Middle frontal gyrus (tissue), 1 donor: Measurements from ENCODE around the gene DNMT3L.
"Not testable (repeated sequence)": the region's sequence is repeated elsewhere in the genome, so short reads cannot be mapped to it uniquely, and the experiment has no call there.

Source experiments
- DNase-seq: peaks from one replicate; pipeline ENCODE4 v3.0.0-alpha.2; 2015; ENCODE audit warnings: low spot score; ENCODE audit errors: extremely low spot score

DNMT3L gene

DNA sequence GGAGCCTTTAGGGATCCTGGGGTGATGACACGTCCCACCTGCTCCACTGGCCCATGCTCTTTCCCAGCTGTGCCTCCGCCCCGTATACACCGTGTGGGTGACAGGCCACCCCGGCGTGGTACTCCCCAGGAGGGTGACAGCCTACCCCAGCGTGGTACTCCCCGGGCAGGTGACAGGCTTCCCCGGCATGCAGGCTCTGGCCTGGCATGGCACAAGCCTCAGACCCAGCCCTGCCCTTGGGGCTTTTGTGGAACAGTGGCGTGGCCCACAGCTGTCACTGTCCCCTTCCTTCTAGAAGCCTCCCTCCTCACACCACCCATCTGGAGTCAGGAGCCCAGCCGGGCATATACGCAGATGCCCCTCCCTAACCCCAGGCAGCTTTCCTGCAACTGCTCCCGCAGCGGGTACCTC is 33.5 kb upstream of the DNMT3L start:
- no peak for DNase-seq

DNA sequence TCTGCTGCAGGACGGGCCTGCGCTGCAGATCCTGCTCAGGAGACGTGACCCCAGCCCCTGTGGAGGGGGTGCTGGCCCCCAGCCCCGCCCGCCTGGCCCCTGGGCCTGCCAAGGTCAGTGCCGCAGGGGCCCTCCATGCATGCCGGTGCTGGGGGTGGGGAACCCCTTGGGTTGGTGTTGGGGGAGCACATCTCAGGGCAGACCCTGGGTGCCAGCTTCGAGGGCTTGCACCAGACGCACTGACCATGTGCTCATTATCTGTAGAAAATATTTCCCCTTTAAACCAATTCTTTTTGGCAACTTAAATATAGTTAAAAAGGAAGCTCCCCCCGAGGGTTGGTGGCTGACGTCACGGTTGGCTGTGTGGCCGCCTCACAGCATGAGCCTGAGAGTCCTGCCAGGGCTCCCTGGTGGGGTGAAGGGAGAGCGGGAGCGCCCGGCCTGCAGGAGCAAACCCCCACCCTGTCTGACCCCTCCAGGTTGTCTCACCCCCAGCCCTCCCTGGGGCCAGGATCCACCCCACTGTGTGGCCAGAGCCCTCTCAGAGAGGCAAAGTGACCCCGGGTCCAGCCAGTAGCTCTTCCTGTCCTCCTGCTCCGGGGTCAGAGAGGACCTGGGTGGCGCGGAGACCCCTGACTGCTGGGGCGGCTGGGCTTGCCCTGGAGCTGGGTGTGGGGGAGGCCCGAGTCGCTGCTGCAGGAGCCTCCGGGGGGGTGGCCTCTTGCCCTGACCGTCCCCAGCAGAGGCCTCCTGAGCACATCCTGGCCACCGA is 32.9 kb upstream of the DNMT3L start:
- DNase-seq = no peak

DNA sequence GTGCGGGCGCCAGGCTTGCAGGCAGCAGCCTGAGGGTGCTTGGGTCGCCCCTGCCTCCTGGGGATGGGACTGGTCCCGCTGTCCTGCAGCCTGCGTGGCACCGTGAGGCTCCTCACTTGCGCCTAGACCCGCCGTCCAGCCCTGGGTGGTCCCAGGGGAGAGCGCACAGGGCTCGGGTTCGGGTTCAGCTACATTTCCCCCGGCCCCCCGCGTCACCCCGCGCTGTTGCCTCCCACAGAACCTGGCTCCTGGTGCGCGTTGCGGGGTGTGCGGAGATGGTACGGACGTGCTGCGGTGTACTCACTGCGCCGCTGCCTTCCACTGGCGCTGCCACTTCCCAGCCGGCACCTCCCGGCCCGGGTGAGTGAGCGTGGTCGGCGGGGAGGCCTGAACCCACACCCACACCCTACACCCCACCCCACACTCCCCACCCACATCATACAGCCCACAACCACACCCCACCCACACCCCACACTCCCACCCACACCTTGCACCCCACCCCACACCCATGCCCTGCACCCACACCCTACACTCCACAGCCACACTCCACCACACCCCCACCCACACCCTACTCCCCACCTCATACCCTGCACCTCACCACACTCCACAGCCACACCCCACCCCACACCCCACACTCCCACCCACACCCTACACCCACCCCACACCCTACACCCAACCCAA is 32.0 kb upstream of the DNMT3L start:
- no peak for DNase-seq

DNA sequence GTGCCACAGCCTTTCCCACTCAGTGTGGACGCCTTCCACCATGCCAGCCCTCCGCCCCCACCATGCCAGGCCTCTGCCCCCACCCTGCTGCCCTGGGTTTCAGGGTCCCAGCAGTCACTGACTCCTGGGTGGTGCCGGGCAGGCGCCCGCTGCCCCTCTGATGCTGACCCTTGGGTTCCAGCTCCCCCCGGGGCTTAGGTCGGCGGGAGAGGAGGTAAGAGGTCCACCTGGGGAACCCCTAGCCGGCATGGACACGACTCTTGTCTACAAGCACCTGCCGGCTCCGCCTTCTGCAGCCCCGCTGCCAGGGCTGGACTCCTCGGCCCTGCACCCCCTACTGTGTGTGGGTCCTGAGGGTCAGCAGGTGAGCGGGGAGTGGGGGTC is 31.1 kb upstream of the DNMT3L start:
- DNase-seq = no peak

DNA sequence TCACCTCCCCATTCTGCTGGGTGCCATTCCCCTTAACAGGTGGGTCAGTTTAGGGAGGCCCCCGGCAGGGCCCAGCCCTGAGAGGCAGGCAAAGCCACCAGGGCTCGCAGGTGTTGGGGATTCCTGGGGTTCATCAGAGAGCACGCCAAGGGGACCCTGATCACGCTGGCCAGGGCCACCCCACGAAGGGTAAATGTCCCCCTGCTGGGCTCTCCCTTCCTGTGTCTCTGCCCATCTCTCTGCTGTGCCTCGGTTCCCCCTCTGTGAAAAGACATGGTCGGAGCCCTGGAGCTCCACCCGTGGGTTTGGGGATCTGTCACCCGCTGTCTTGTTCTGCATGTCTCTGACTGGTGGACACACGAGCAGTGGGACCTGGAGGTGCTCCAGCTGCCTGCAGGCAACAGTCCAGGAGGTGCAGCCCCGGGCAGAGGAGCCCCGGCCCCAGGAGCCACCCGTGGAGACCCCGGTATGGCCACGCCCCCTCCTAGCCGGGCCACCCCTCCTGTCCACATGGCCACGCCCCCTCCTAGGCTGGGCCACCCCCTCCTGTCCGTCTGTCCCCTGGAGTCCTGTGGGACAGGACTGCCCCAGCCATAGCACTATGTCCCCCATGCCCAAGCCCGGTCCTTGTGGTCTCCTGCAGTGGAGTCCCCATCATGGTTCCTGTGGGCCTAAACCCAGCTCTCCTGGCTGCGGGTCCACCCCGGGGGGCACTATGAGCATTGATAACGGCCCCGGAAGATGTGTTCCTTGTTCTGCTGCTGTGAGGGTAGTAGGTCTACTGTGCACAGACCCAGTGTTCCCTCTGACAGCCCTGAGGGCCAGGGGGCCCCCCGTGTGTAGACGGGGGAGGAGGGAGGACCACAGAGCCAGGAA is 30.5 kb upstream of the DNMT3L start:
- no peak for DNase-seq

DNA sequence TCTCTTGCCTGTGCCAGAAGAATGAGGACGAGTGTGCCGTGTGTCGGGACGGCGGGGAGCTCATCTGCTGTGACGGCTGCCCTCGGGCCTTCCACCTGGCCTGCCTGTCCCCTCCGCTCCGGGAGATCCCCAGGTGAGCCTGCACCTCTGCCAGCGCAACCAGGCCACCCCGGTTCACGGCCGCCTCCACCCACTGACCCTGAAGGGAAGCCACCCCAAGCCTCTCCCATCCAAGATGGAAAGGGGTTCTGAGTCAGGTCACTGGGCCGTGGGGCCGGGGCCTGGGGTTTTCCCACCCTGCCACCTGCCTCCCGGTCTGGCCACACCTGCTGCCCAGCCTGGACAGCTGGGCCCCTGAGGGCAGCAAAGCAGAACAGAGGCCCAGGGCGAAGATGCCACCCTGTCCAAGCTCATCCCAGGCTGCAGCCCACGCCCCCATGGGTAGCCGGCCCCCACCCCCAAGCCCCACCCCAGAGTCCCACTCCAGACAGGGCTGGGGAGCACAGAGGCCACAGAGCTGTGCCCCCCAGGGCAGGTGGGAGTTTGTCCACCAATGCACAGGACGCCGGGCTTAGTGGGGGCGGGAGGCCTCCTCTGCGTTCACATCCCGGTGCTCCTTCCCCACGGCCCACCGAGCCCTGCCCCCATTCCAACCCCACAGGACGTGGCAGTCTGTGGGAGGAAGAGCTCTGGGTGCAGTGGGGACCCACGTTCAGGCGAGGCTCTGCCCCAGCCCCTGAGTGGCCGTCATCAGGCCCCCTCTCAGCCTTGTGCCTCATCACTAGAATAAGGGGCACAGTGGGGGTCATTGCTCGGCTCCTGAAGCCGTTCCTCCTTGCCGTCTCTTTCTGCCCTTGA is 29.6 kb upstream of the DNMT3L start:
- DNase-seq = no peak

DNA sequence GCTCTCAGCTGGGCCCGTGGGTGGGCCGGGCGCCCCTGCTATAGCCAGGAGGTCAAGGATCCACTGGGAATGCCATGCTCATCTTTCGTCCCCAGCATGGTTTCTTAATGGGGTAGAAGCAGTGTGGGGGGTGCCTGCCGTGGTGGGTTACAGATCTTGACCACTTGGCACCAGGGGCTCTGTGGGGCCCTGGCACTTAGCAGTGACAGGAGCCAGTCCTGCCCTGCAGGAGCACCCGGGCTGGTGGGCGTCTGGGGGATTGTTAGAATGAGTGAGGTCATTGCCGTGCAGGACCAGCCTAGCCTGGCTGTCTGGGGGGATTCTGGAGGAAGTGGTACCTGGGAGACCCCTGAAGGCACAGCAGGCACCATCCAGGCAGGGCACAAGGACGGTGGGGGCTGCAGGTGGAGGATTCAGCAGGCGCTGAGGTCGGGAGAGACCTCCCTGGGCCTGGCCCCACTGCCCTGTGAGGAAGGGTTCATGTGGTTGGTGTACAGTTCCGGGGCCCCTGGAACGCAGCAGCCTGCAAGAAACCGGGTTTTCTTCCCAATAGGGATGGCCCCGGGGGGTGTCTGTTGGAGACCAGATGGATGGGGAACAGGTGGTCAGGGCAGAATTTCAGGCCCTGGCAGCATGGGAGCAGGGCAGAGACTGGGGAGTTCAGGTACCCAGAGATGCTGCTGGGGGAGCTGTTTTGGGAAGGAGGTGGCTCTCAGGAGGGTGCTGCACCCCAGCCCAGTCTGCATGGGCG is 28.8 kb upstream of the DNMT3L start:
- no peak for DNase-seq

DNA sequence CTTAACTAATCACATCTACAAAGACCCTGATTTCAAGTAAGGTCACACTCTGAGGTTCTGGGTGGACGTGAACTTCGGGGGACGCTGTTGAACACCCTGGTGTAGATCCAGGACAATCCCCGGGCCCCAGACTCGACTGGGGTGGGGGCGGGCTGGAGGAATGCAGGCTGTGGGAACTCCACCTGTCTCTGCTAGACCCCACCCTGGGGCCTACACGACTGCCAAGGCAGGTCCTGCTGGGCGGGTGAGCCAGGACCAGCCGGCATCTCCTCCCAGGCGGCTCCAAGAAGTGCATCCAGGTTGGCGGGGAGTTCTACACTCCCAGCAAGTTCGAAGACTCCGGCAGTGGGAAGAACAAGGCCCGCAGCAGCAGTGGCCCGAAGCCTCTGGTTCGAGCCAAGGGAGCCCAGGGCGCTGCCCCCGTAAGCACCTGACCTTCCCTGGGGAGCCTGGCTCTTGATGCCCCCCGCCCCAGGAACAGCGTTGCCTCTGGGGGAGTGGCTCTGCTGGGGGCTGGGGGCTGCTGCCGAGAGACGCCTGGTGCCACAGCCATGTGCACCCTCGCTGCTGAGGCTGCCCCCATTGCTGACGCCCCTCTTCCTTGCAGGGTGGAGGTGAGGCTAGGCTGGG is 27.8 kb upstream of the DNMT3L start:
- no peak for DNase-seq

DNA sequence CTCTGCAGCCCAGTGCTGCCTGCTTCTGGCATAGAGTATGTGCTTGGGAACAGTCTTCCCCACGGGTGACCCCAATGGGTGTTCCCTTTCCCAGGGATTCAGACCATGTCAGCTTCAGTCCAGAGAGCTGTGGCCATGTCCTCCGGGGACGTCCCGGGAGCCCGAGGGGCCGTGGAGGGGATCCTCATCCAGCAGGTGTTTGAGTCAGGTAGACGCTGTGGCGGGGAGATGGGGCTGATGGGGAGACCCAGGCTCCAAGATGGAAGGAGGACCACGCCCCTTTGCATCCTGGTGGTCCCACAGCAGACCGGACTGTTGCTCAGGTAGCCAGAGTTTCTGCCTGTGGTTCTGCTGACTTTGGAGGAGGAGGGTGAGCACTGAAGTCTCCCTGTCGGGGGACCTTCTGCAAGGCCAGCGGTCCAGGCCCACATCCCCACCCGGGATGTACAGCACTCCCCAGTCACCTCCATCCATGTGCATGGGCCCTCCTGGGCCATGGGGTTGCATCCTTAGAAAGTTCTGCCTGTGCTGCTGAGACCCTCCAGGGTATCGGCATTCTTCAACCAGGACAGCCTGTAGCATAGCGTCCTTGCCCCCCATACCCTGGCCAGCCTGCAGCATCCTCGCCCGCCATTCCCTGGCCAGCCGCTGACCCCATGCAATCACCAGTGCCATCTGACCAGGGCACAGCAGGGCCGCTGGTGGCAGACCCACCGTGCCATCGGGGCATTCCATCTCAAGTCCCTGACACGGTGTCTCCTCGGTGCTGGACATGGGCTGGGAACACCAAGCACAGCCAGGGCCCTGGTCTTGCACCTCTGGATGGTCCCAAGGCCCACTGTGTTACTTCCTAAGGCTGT is 26.8 kb upstream of the DNMT3L start:
- no peak for DNase-seq

DNA sequence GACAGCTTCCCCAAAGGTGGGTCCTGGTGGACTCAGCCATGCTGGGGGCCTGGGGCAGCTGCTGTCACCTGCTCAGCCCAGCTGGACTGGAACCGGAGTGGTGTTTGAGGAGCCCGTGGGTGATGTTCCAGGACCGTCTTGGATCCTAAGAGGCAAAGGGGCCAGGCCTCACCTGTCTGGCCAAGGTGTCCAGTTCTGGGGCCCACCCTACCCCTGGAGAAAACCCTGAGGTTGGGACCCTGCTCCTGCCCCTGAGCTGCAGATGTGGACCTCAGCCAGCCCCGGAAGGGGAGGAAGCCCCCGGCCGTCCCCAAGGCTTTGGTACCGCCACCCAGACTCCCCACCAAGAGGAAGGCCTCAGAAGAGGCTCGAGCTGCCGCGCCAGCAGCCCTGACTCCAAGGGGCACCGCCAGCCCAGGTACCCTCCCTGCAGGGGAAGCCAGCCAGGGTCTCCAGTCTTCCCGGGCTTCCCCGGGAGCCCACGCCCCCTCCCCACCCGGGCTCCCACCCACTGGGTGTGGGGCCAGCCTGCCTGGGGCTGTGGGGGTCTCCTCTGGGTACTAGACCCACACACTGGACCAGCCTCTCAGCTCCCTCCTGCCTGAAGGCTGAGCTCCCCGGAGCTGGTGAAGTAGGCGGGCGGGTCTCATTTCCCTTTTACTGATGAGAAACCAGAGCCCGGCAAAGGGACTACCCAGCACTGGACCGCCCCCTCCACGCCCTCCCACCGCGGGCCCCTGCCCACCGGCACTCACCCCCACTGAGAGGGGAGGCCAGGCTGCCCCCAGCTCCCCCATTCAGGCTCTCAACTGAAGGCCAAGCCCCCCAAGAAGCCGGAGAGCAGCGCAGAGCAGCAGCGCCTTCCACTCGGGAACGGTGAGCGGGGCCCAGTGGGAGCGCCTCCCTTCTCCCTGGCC is 25.3 kb upstream of the DNMT3L start:
- no peak for DNase-seq

DNA sequence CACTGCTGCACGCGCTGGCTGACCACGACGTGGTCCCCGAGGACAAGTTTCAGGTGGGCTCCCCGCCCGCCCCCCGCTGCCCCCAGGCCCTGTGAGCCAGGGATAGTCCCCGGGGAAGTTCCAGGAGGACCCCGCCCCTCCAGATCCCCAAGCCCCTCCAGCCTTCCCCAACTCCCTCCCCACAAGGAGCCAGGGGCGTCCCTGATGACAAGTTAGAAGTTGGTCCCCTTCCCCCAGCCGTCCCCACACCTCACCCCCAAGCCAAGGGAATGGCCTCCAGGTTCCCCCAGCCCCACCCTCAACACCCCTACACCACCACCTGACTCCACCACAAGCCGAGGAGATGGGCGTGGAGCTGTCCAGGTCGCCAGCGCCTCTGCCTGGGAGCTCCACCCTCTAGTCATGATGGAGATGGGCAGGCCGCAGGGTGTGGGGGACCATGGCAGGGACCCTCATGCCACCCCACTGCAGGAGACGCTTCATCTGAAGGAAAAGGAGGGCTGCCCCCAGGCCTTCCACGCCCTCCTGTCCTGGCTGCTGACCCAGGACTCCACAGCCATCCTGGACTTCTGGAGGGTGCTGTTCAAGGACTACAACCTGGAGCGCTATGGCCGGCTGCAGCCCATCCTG is 24.5 kb upstream of the DNMT3L start:
- no peak for DNase-seq

DNA sequence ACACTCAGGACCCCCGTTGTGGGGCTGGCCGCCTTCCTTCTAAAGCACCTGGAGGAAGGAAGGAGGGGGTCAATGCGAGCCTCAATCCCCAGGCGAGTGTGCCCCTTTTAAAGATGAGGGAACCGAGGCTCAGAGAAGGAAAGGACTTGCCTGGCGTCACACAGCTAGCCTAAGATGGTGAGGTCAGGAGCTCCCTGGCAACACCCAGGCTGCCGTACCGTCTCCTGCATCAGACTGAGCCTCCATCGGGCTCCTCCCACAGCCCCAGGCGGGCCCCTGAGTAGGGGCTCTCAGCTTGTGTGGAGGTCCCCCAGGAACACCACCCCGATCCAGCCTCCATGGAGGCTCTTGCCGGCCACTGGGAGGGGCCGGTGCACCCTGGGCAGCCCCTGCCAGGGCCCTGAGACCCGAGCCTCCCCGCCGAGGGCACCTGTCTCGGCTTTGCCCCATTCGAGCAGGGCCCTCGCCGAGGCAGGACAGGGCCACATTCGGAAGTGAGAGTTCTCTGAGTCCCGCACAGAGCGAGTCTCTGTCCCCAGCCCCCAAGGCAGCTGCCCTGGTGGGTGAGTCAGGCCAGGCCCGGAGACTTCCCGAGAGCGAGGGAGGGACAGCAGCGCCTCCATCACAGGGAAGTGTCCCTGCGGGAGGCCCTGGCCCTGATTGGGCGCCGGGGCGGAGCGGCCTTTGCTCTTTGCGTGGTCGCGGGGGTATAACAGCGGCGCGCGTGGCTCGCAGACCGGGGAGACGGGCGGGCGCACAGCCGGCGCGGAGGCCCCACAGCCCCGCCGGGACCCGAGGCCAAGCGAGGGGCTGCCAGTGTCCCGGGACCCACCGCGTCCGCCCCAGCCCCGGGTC is 23.7 kb upstream of the DNMT3L start, which contains the start of gene AIRE:
AIRE (plus strand) TSS at position 739 of the 855 bp plus-strand sequence. CDS start 131 bp downstream, outside the sequence.
- no peak for DNase-seq

DNA sequence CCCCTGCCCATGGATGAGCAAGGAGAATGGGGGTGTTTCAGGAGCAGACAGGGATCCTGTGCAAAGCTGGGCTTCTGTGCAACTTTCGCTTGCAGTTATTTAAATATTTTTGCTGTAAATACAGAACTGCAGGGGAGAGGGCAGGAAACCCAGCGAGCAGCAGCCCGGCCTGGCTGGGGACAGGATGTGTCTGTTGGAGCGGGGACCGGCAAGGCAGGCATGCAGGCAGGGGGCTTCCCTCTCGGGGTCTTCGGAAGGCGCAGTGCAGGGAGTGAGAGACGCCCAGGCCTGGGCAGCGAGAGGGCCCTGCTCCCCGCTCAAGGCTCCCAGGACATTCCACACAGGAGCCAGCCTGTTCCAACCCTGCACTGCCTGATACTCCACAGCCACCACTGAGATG is 22.3 kb upstream of the DNMT3L start:
- DNase-seq = no peak

DNA sequence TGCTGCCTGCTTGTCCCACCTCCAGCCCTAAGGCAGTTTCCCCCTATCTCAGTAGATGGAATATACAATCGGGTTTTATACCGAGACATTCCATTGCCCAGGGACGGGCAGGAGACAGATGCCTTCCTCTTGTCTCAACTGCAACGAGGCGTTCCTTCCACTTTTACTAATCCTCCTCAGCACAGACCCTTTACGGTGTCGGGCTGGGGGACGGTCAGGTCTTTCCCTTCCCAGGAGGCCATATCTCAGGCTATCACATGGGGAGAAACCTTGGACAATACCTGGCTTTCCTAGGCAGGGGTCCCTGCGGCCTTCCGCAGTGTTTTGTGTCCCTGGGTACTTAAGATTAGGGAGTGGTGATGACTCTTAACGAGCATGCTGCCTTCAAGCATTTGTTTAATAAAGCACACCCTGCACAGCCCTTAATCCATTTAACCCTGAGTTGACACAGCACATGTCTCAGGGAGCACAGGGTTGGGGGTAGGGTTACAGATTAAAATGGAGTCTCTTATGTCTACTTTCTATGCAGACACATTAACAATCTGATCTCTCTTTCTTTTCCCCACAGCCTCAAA is 21.6 kb upstream of the DNMT3L start:
- not testable (repeated sequence) for DNase-seq

DNA sequence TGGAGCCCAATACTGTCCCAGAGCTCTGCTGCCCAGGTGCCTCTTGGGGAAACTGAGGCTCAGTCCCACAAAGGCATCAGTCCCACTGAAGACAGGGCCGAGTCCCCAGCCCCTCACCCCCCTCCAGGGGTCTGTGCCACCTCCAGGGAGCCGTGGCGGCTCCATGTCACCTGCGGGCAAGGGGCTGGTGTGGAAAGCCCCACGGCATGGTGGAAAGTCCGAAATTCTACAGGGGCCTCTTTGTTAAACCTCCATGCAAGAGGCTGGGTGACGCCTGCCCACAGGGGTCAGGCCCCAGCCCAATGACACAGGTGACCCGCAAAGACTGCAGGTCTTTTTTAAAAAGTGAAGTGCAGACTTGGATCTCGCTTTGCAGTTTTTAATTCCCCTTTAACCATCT is 20.7 kb upstream of the DNMT3L start:
- DNase-seq = no peak

DNA sequence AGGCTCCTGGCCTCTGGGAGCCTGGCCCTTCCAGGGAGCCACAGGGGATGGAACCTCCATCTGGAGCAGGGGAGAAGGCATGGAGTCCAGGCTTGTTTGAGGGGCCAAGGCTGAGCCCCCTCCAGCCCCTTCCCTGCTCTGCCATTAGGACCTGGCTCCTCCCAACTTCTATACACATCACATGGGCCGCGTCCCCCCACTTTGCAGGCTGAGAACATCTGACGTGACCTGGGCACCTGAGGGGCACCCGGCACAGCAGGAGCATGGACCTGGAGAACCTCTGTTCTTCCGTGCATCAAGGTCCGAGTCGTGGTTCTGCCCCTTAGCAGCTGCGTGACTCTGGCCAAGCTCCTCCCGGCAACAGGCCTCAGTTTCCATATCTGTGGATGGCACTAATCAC is 20.1 kb upstream of the DNMT3L start:
- no peak for DNase-seq
